NCI-H1417 treated with DMSO at 0.1 percent for 48 hours (cell line): ENCODE measurements around the gene OBSCN.
"Not testable (repeated sequence)": the region's sequence is repeated elsewhere in the genome, so short reads cannot be mapped to it uniquely, and the experiment has no call there.

Experiments
- DNase-seq: peaks from one replicate; lab custom pipeline; 2025; lab: John Stamatoyannopoulos, UW

The OBSCN gene

GRCh38 chr1:228262475-228262874 is 54.6 kb downstream of the OBSCN start:
- no peak for DNase-seq

DNA sequence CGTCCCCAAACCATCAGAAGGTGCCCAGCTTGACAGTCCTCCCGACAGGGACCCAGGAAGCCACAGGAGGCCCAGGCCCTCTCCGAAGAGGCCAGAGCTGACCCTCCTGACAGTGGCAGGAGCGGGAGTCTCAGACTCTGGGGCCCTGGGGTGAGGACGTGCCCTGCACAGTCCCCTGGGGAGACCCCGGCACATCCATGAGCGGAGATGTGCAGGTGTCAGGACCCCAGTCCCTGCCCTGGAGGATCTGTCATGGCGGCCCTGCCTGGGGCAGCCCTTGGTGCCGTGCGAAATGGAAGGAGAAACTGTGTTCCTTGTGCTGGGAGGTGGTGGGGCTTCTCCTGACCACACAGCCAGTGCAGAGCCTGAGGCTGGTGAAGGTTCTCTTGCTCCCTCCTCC is 55.8 kb downstream of the OBSCN start:
- DNase-seq, result no peak

DNA sequence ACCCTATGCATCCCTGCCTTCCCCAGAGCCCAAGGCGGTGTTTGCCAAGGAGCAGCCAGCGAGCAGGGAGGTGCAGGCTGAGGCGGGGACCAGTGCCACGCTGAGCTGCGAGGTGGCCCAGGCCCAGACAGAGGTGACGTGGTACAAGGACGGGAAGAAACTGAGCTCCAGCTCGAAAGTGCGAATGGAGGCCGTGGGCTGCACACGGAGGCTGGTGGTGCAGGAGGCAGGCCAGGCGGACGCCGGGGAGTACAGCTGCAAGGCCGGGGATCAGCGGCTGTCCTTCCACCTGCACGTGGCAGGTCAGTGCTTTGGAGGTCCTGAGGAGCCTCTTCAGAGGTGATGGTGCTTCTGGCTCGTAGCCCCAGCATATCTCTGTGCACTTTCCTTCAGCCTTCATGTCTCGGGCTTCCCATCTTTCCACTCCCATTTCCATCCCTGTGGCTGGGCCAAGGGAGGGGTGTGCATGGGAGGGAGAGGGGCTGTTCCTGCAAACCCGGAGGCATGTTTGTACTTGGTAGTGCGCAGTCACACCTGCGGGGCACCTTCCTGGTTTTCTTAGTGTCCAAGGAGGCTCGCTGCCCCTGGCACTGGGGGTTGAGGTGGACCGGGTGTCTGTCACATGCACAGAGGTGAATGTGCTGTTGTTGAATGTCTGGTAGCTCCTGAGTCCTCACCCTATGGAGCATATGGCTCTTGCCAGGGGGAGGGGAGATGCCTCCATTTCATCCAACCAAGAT is 56.4 kb downstream of the OBSCN start:
- DNase-seq, result no peak

DNA sequence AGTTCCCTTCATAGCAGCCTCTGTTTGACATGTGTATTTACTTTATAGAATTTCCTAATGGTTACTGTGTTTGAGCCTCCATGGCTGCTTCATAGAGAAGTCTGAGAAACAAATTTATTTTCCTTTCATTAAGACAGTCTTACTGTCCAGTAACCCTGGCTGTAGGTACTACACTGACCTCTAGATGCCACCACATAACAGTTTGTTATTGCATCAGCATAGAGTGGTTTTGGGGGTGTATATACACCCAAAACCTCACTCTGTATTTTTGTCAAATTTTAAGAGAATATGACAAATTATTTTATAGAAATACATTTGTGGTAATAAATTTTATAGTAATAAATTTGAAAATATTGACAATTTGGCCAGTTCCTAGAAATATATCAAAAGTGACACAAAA is 57.3 kb downstream of the OBSCN start:
- DNase-seq, result no peak

- no peak for DNase-seq
Measured at GRCh38 chr1:228267962-228268880, 60.4 kb downstream of the OBSCN start.

DNA sequence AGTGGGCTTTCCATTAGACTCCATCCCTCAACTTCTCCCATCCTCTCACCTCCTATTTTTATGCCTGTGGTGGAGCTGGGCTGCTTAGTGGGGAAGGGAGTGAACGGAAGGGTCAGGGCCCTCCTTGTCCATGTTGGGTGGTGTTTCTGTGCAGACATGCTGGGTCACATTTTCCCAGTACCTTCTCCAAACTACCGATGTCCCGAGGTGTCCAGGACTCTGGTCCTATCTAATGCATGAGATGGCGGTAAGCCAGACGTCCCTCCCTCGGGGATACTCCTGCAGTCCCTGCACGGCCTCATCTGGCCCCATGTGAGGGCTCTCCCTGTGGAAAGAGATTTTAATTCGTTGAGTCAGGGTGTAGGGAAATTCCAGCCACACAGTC is 61.0 kb downstream of the OBSCN start:
- no peak for DNase-seq

DNA sequence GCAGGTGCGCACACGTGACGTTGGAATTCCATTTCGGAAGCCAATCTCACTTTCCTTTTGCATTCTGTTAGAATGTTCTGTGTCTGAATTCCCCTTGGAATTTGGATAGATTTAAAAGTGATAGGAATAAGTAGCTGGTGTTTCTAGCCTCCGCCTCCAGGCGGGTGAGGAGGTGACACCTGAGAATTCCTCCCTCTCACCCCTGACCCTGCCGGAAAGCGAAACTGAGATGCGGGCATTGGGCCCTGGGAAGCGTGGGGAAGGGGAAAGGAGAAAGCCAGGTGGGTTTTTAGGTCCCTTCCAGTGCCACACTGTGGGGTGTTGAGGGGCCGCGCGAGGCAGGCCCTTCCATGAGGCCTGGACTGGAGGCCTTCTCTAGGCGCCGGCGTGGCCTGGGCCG is 61.6 kb downstream of the OBSCN start:
- DNase-seq, result not testable (repeated sequence)

DNA sequence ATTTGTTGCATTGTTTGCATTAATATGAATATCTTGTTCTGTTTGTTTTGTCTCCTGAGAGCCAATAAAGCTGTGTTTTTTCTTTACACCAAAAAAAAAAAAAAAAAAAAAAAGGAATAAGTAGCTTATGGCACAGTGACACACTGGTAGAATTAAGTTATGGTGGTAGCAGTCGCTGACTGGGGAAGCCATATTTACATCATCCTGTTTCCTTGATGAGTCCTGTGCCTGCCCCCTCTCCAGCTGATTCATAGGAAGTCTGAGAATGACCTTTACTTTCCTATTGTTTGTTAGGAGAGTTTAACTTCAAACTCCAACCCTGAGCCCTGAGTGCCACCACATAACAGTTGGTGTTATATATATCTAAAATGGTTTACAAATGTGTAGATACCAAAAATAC is 62.2 kb downstream of the OBSCN start:
- no peak for DNase-seq

DNA sequence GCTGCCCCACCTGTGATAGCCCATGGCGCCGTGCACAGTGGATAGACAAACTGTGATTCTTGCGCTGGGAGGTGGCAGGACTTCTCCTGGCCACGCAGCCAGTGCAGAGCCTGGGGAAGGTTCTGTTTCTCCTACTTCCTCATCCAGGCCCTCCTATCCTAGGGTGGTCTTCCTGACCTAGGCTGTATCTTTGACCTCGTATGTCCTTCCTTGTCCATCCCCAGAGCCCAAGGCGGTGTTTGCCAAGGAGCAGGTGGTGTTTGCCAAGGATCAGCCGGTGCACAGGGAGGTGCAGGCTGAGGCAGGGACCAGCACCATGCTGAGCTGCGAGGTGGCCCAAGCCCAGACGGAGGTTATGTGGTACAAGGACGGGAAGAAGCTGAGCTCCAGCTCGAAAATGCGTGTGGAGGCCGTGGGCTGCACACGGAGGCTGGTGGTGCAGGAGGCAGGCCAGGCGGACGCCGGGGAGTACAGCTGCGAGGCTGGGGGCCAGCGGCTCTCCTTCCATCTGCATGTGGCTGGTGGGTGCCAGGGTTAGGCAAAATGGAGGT is 63.9 kb downstream of the OBSCN start:
- no peak for DNase-seq

- DNase-seq, result no peak
Measured at GRCh38 chr1:228272331-228272791, 64.5 kb downstream of the OBSCN start.

DNA sequence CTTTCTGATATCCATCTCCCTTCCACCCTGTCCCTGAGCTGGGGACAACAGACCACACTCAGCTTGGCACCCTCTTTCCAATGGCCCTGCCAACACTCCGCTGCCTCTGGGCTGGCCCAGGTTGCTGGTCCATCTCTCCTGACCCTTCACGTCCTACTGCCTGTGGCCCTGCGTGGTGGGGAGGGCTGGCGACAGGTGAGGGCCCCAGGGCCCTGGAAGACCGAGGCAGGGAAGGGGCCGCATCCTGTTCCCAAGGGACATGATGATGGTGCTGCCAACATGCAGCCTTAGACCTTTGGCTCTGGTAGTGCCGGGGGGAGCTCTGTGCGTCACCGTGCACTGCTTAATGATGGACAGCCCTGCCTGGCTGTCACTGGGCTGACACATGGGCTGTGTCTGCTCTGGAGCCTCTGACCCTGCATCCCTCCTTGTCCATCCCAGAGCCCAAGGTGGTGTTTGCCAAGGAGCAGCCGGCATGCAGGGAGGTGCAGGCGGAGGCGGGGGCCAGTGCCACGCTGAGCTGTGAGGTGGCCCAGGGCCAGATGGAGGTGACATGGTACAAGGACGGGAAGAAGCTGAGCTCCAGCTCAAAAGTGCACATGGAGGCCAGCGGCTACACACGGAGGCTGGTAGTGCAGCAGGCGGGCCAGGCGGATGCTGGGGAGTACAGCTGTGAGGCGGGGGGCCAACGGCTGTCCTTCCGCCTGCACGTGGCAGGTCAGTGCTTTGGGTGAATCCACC is 65.2 kb downstream of the OBSCN start:
- no peak for DNase-seq

GRCh38 chr1:228273720-228274451 is 66.0 kb downstream of the OBSCN start:
- no peak for DNase-seq

GRCh38 chr1:228274452-228275178 is 66.8 kb downstream of the OBSCN start:
- DNase-seq, result no peak

GRCh38 chr1:228275179-228275429 is 67.3 kb downstream of the OBSCN start:
- DNase-seq, result no peak

DNA sequence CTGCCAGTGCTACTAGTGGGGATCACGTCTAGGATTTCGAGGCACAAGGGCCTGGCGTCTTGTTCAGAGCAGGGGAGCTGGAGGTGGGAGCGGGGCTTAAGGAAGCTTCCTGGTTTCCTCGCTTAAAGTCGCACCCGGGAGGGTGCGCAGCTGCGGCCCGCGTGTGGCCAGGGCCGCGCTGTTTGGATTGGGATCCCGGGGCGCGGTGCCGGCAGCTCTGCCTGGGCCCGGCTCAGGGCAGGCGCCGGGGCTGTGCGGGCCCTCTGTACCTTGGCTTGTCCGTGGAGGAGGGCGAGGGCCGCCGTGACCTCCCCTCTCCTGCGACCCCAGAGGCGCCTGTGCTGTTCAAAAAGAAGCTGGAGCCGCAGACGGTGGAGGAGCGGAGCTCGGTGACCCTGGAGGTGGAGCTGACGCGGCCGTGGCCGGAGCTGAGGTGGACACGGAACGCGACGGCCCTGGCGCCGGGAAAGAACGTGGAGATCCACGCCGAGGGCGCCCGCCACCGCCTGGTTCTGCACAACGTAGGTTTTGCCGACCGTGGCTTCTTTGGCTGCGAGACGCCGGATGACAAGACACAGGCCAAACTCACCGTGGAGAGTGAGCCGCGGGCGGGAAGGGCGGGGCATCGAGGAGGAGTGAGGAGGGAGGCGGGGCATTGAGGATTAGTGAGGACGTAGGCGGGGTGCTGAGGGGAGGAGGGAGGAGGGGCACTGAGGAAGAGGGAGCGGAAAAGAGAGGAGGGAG is 67.8 kb downstream of the OBSCN start:
- DNase-seq, result peak; percentile 19

- no peak for DNase-seq
Measured at GRCh38 chr1:228276174-228276831, 68.5 kb downstream of the OBSCN start.

GRCh38 chr1:228276901-228277490 is 69.2 kb downstream of the OBSCN start:
- no peak for DNase-seq

DNA sequence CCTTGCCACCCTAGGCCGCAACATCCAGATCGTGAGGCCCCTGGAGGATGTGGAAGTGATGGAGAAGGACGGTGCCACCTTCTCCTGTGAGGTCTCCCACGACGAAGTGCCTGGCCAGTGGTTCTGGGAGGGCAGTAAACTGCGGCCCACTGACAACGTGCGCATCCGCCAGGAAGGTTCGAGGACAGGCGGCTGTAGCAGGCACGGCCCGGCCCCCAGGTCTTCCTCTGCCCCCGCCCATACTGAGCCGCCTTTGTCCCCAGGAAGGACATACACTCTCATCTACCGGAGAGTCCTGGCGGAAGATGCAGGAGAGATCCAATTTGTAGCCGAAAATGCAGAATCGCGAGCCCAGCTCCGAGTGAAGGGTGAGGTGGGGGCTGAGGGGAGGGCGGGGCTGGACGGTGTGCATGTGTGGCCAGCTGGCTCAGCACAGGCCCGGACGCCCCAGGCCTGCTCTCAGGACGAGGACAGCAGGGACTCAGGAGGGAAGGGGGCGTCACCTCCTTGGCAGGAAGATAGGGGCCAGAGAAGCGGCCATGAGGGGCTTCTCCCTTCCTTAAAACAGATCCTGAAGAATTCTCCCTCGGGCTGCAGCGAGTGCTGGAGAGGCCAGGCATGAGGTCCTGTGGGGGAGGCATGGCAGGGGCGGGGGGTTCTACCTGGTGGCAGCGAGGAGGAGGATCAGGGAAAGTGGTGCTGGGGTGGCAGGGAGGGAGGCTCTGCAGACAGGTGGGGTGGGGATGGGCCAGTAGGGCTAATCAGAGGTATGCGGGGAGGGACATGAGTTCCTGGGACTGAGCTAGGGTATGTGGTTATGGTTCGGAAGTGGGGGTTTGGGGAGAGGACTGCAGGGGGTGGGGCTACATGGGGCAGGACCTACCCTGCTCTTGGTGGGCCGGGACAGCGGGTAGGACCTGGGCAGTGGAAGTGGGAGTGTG is 69.9 kb downstream of the OBSCN start:
- no peak for DNase-seq
